Activated T-cell treated with anti-CD3 and anti-CD28 coated beads, Interleukin-2, amount 50 U/mL, for 72 hours (primary cell): ENCODE data around the gene TEAD1. TPM values are rescaled to one million over a fixed set of nuclear protein-coding genes. Genes with fewer than 3 reads are reported as not detected.

Experiments
- ATAC-seq, 2 donors: fragments of 150-1000 bp; cut with Tn5 transposase; replicated peaks in 1 of 2; 2 replicates each; pipeline ENCODE4 v1.10.0; 2021; ENCODE audit warnings: moderate library complexity in 2 of 2, mild to moderate bottlenecking in 1 of 2
- DNase-seq, 2 donors: peaks; one replicate each; pipeline ENCODE4 v3.0.0; 2021 to 2022; ENCODE audit warnings: mixed read lengths in 1 of 2
- H3K27ac Mint-ChIP-seq: one replicate; pipeline ENCODE4 v1.8.0; 2022; ENCODE audit warnings: mild to moderate bottlenecking, moderate library complexity, mixed read lengths
- H3K27me3 Mint-ChIP-seq: one replicate; pipeline ENCODE4 v1.8.0; 2022; ENCODE audit warnings: low read depth, mixed read lengths
- H3K36me3 Mint-ChIP-seq, 2 donors: one replicate each; pipeline ENCODE4 v1.8.0; 2022; ENCODE audit warnings: mixed read lengths in 2 of 2, mild to moderate bottlenecking in 1 of 2; ENCODE audit not compliant: insufficient read depth in 2 of 2
- H3K4me1 Mint-ChIP-seq: one replicate; pipeline ENCODE4 v1.8.0; 2022; ENCODE audit warnings: low read depth, mixed read lengths
- H3K4me3 Mint-ChIP-seq, 2 donors: one replicate each; pipeline ENCODE4 v1.8.0; 2022; ENCODE audit warnings: mild to moderate bottlenecking in 2 of 2, mixed read lengths in 2 of 2, moderate library complexity in 2 of 2
- H3K9me3 Mint-ChIP-seq, 2 donors: one replicate each; pipeline ENCODE4 v1.8.0; 2022; ENCODE audit warnings: mixed read lengths in 2 of 2
- total RNA-seq, 2 donors: library from RNA; stranded (reverse); gene quantifications; one replicate each; pipeline ENCODE4 v1.2.3, GENCODE V29; 2022

TEAD1 gene
- total RNA-seq, 2 donors from 2014 or later: 0.31 to 0.35 TPM

- DNase-seq (no peak), ATAC-seq (no peak)
- Mint-ChIP-seq H3K27ac (no peak overlapping the region), H3K9me3 (no peaks in the 10 kb centered on the region), H3K4me3 (no peak overlapping the region), H3K36me3 (no peaks in the 10 kb centered on the region), H3K4me1 (no peaks in the 10 kb centered on the region), H3K27me3 (peaks cover 84% of the 10 kb centered on the region)
Measured at GRCh38 chr11:12803086-12803826, 129.0 kb downstream of the TEAD1 start.

GRCh38 chr11:12806113-12806512 lies 131.9 kb downstream of the TEAD1 start:
- ATAC-seq (no peak), DNase-seq (no peak)
- H3K36me3 Mint-ChIP-seq: no peaks in the 10 kb centered on the region
- no peaks in the 10 kb centered on the region for H3K4me1 Mint-ChIP-seq
- H3K27me3 Mint-ChIP-seq: peaks cover 64% of the 10 kb centered on the region
- no peak overlapping the region for H3K4me3 Mint-ChIP-seq
- H3K27ac Mint-ChIP-seq: no peak overlapping the region
- no peaks in the 10 kb centered on the region for H3K9me3 Mint-ChIP-seq

GRCh38 chr11:12807621-12808020 lies 133.4 kb downstream of the TEAD1 start:
- no peak for ATAC-seq
- H3K27me3 Mint-ChIP-seq: peaks cover 65% of the 10 kb centered on the region

GRCh38 chr11:12808519-12808918 lies 134.3 kb downstream of the TEAD1 start:
- H3K27me3 Mint-ChIP-seq: peaks cover 66% of the 10 kb centered on the region
- no peaks in the 10 kb centered on the region for H3K4me1 Mint-ChIP-seq
- H3K27ac Mint-ChIP-seq: no peak overlapping the region
- no peaks in the 10 kb centered on the region for H3K36me3 Mint-ChIP-seq
- DNase-seq: no peak
- no peaks in the 10 kb centered on the region for H3K9me3 Mint-ChIP-seq
- H3K4me3 Mint-ChIP-seq: no peak overlapping the region
- peak in 1 of 2 donors; percentile 45 for ATAC-seq

More at GRCh38 chr11:12807621-12808020, 133.4 kb downstream of the TEAD1 start:
- H3K27ac Mint-ChIP-seq: no peak overlapping the region
- H3K36me3 Mint-ChIP-seq: no peaks in the 10 kb centered on the region
- no peaks in the 10 kb centered on the region for H3K9me3 Mint-ChIP-seq
- H3K4me3 Mint-ChIP-seq: no peak overlapping the region
- no peak for DNase-seq
- H3K4me1 Mint-ChIP-seq: no peaks in the 10 kb centered on the region

GRCh38 chr11:12809364-12809763 lies 135.1 kb downstream of the TEAD1 start:
- peaks cover 2% of the 10 kb centered on the region for H3K4me1 Mint-ChIP-seq
- H3K27me3 Mint-ChIP-seq: peaks cover 66% of the 10 kb centered on the region
- DNase-seq (no peak), ATAC-seq (no peak)
- no peak overlapping the region for H3K4me3 Mint-ChIP-seq
- H3K36me3 Mint-ChIP-seq: no peaks in the 10 kb centered on the region
- H3K27ac Mint-ChIP-seq: no peak overlapping the region
- no peaks in the 10 kb centered on the region for H3K9me3 Mint-ChIP-seq

- Mint-ChIP-seq H3K36me3 (no peaks in the 10 kb centered on the region), H3K9me3 (no peaks in the 10 kb centered on the region), H3K27me3 (peaks cover 65% of the 10 kb centered on the region), H3K4me1 (peaks cover 9% of the 10 kb centered on the region), H3K27ac (no peak overlapping the region), H3K4me3 (no peak overlapping the region)
- no peak for ATAC-seq
- no peak for DNase-seq
Measured at GRCh38 chr11:12809864-12810567, 135.8 kb downstream of the TEAD1 start.

GRCh38 chr11:12810568-12810894 lies 136.3 kb downstream of the TEAD1 start:
- no peak for DNase-seq
- Mint-ChIP-seq H3K36me3 (no peaks in the 10 kb centered on the region), H3K27ac (no peak overlapping the region), H3K9me3 (no peaks in the 10 kb centered on the region), H3K27me3 (peaks cover 64% of the 10 kb centered on the region), H3K4me1 (peaks cover 14% of the 10 kb centered on the region), H3K4me3 (no peak overlapping the region)
- no peak for ATAC-seq

GRCh38 chr11:12811861-12812260 lies 137.6 kb downstream of the TEAD1 start:
- H3K27me3 Mint-ChIP-seq: peaks cover 67% of the 10 kb centered on the region
- ATAC-seq (peak; percentile 40 to 53), DNase-seq (no peak)
- no peak overlapping the region for H3K4me3 Mint-ChIP-seq
- H3K27ac Mint-ChIP-seq: no peak overlapping the region
- no peaks in the 10 kb centered on the region for H3K9me3 Mint-ChIP-seq
- no peaks in the 10 kb centered on the region for H3K36me3 Mint-ChIP-seq
- peaks cover 16% of the 10 kb centered on the region for H3K4me1 Mint-ChIP-seq

GRCh38 chr11:12812849-12813248 lies 138.6 kb downstream of the TEAD1 start:
- Mint-ChIP-seq H3K9me3 (no peaks in the 10 kb centered on the region), H3K27ac (no peak overlapping the region), H3K4me3 (no peak overlapping the region), H3K27me3 (peaks cover 70% of the 10 kb centered on the region), H3K36me3 (no peaks in the 10 kb centered on the region), H3K4me1 (peaks cover 16% of the 10 kb centered on the region)
- ATAC-seq (no peak), DNase-seq (no peak)

GRCh38 chr11:12813371-12814225 lies 139.4 kb downstream of the TEAD1 start:
- Mint-ChIP-seq H3K27ac (no peak overlapping the region), H3K4me1 (peaks cover 16% of the 10 kb centered on the region), H3K36me3 (no peaks in the 10 kb centered on the region), H3K4me3 (no peak overlapping the region), H3K27me3 (peaks cover 73% of the 10 kb centered on the region), H3K9me3 (no peaks in the 10 kb centered on the region)
- no peak for ATAC-seq
- DNase-seq: no peak

- Mint-ChIP-seq H3K27me3 (peaks cover 77% of the 10 kb centered on the region), H3K4me3 (no peak overlapping the region)
Measured at GRCh38 chr11:12815129-12815480, 140.9 kb downstream of the TEAD1 start.

GRCh38 chr11:12815931-12816494 lies 141.8 kb downstream of the TEAD1 start:
- ATAC-seq (no peak), DNase-seq (no peak)
- Mint-ChIP-seq H3K27ac (no peak overlapping the region), H3K36me3 (no peaks in the 10 kb centered on the region), H3K9me3 (no peaks in the 10 kb centered on the region), H3K27me3 (peaks cover 73% of the 10 kb centered on the region), H3K4me1 (peaks cover 16% of the 10 kb centered on the region), H3K4me3 (no peak overlapping the region)

More at GRCh38 chr11:12815129-12815480, 140.9 kb downstream of the TEAD1 start:
- Mint-ChIP-seq H3K4me1 (peaks cover 16% of the 10 kb centered on the region), H3K36me3 (no peaks in the 10 kb centered on the region), H3K9me3 (no peaks in the 10 kb centered on the region), H3K27ac (no peak overlapping the region)
- DNase-seq (no peak), ATAC-seq (no peak)
